Stomach (tissue), 4 donors: ENCODE measurements around the gene NOD2.

Source experiments
- POLR2A ChIP-seq, 4 donors: fragments of 450-650 bp; IDR thresholded peaks; one replicate each; pipeline ENCODE4 v1.6.1; 2016; ENCODE audit warnings: antibody characterized with exemption in 4 of 4, control low read depth in 2 of 4, mild to moderate bottlenecking in 1 of 4, moderate library complexity in 1 of 4
- TF ChIP-seq, protein P1 (sequence below), 7 experiments: fragments of 450-650 bp in 4 of 7; fragments of 200-600 bp in 3 of 7; sonication (generic) in 3 of 7; IDR thresholded peaks; one replicate each; pipeline ENCODE4 v1.5.1; 2016 to 2019; ENCODE audit warnings: antibody characterized with exemption in 7 of 7, control low read depth in 2 of 7, mild to moderate bottlenecking in 1 of 7

DNA sequence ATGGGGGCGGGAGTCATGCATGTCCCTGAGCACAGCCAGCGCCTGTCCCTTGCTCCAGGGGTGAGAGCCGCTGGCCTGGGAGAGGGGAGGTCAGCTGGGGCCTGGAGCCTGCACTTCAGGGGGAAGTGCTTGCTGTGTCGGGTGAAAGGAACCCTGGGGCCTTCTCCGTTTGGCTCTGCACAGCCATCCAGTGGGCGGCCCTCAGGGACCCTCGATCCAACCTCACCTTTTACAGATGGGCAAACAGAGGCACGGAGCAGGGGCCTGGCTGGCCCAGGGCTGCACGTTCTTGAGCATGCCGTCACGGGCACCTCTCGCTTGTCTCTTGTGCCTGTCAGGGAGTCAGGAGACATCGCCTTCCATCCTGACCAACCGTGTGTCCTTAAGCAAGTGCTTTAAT, 14.1 kb upstream of the NOD2 start:
- TF ChIP-seq, protein P1, sequence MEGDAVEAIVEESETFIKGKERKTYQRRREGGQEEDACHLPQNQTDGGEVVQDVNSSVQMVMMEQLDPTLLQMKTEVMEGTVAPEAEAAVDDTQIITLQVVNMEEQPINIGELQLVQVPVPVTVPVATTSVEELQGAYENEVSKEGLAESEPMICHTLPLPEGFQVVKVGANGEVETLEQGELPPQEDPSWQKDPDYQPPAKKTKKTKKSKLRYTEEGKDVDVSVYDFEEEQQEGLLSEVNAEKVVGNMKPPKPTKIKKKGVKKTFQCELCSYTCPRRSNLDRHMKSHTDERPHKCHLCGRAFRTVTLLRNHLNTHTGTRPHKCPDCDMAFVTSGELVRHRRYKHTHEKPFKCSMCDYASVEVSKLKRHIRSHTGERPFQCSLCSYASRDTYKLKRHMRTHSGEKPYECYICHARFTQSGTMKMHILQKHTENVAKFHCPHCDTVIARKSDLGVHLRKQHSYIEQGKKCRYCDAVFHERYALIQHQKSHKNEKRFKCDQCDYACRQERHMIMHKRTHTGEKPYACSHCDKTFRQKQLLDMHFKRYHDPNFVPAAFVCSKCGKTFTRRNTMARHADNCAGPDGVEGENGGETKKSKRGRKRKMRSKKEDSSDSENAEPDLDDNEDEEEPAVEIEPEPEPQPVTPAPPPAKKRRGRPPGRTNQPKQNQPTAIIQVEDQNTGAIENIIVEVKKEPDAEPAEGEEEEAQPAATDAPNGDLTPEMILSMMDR (IDR thresholded peaks at IDR 0.05), result no peak
- no peak for TF ChIP-seq POLR2A (IDR thresholded peaks at IDR 0.05)
